ENCODE measurements around the gene PPP1R15A. TPM values are rescaled to one million over a fixed set of nuclear protein-coding genes. Genes with fewer than 3 reads are reported as not detected.
A peak's percentile ranks its signal among the peaks of the same experiment; 100 is the strongest.

Gene PPP1R15A
- total RNA-seq (2022) (83.3 and 94.7 TPM in 2 replicates), Bru-seq, nascent RNA (percentile 98 among the genes with signal in this experiment), BruChase-seq, experiment 1, labeled RNA remaining after a 2-hour chase (percentile 97 among the genes with signal in this experiment), BruChase-seq, experiment 2, labeled RNA remaining after a 6-hour chase (percentile 94 among the genes with signal in this experiment)
- long read RNA-seq, transcript PPP1R15A-201 (3 exons, 2,378 nt): major isoform, 461 of 509 reads
- long read RNA-seq, transcript PPP1R15A-202 (1 exons, 1,725 nt): minor isoform, 6 of 509 reads
- long read RNA-seq, partial matches to known transcripts: 28 of 509 reads
- long read RNA-seq, other reads (novel, unspliced or antisense): 14 of 509 reads

GRCh38 chr19:48872182-48872883 lies at the start of gene PPP1R15A:
Gene PPP1R15A (plus strand): TSS chr19:48872421. CDS start chr19:48873234, 813 bp downstream.
- no peak for TF ChIP-seq CTCF (IDR thresholded peaks at IDR 0.05; ENCODE audit: insufficient read depth in 1 of 2, low read depth in 1 of 2, low read length in 1 of 2, severe bottlenecking in 1 of 2, unreplicated experiment in 1 of 2)
- ChIA-PET CTCF (interaction anchor here (0.6 to 1.2 kb wide), 7 partner anchors 8 to 90 kb away, joined by 3 to 10 read pairs (median 5); no protein-coding TSS in a partner anchor), POLR2A (interaction anchor here (0.5 to 2.1 kb wide), 27 partner anchors 8 to 255 kb away, joined by 3 to 16 read pairs (median 4); partner anchors contain the start of genes BAX, BCAT2, CA11 and DHDH)
- Histone ChIP-seq H3K4me3 (ENCODE audit: low read depth, low read length) (peak within 1 kb of the TSS; percentile 99), H3K9me3 (no peaks in the 10 kb centered on the region), H3K4me1 (peaks cover 56% of the 10 kb centered on the region), H3K27me3 (replicated peaks; ENCODE audit: control insufficient read depth, insufficient read depth, low read length) (no peaks in the 10 kb centered on the region), H3K36me3 (ENCODE audit: control insufficient read depth, insufficient read depth, low read length) (peaks cover 20% of the 10 kb centered on the region)
- peaks cover 3% of the 10 kb centered on the region for H3K27me3 Mint-ChIP-seq (ENCODE audit: insufficient read depth, unreplicated experiment)
- peaks cover 56% of the 10 kb centered on the region for H3K36me3 Mint-ChIP-seq (ENCODE audit: insufficient read depth, unreplicated experiment)
- DNase-seq: peak; percentile 99
- H3K27ac Mint-ChIP-seq (ENCODE audit: unreplicated experiment): peak within 1 kb of the TSS; percentile 100
- BruUV-seq (replicated peaks): TSS peak; percentile 59
- intact Hi-C loops (cut with micrococcal nuclease; ENCODE audit: unreplicated experiment): loop anchor here (2.0 kb wide), 2 partner anchors 20 to 60 kb away; partner anchors contain the start of gene DHDH
- no peaks in the 10 kb centered on the region for H3K9me3 Mint-ChIP-seq (ENCODE audit: unreplicated experiment)
- H3K4me1 Mint-ChIP-seq (ENCODE audit: low read depth, unreplicated experiment): peaks cover 49% of the 10 kb centered on the region
- peak within 1 kb of the TSS; percentile 99 for H3K4me3 Mint-ChIP-seq (ENCODE audit: unreplicated experiment)

GRCh38 chr19:48822514-48822913 lies 49.7 kb upstream of the PPP1R15A start:
- no peaks in the 10 kb centered on the region for H3K27me3 ChIP-seq (replicated peaks; ENCODE audit: control insufficient read depth, insufficient read depth, low read length)
- TF ChIP-seq CTCF (IDR thresholded peaks at IDR 0.05; ENCODE audit: insufficient read depth in 1 of 2, low read depth in 1 of 2, low read length in 1 of 2, severe bottlenecking in 1 of 2, unreplicated experiment in 1 of 2): no peak
- no peaks in the 10 kb centered on the region; the same call in 1 of the 2 replicates for H3K36me3 ChIP-seq (ENCODE audit: control insufficient read depth, insufficient read depth, low read length)
- no peak overlapping the region for H3K4me3 ChIP-seq (ENCODE audit: low read depth, low read length)
- Mint-ChIP-seq H3K4me1 (ENCODE audit: low read depth, unreplicated experiment) (peaks cover 7% of the 10 kb centered on the region), H3K36me3 (ENCODE audit: insufficient read depth, unreplicated experiment) (no peaks in the 10 kb centered on the region), H3K27me3 (ENCODE audit: insufficient read depth, unreplicated experiment) (no peaks in the 10 kb centered on the region), H3K9me3 (ENCODE audit: unreplicated experiment) (no peaks in the 10 kb centered on the region), H3K27ac (ENCODE audit: unreplicated experiment) (no peak overlapping the region), H3K4me3 (ENCODE audit: unreplicated experiment) (no peak overlapping the region)
- no TSS peak for BruUV-seq (replicated peaks)
- no peaks in the 10 kb centered on the region for H3K9me3 ChIP-seq
- CTCF ChIA-PET: no interaction called here
- intact Hi-C loops (cut with micrococcal nuclease; ENCODE audit: unreplicated experiment): no loop called here
- POLR2A ChIA-PET: no interaction called here
- H3K4me1 ChIP-seq: no peaks in the 10 kb centered on the region
- no peak for DNase-seq

GRCh38 chr19:48826606-48827020 lies 45.6 kb upstream of the PPP1R15A start:
- ChIA-PET POLR2A (interaction anchor here (1.0 kb wide), 1 partner anchor 18 kb away, joined by 3 read pairs; no protein-coding TSS in a partner anchor), CTCF (interaction anchor here (1.8 kb wide), 2 partner anchors 16 to 31 kb away, joined by 8 to 9 read pairs; no protein-coding TSS in a partner anchor)
- Histone ChIP-seq H3K27me3 (replicated peaks; ENCODE audit: control insufficient read depth, insufficient read depth, low read length) (no peaks in the 10 kb centered on the region), H3K36me3 (ENCODE audit: control insufficient read depth, insufficient read depth, low read length) (no peaks in the 10 kb centered on the region; the same call in 1 of the 2 replicates), H3K4me1 (peaks cover 9% of the 10 kb centered on the region), H3K9me3 (no peaks in the 10 kb centered on the region), H3K4me3 (ENCODE audit: low read depth, low read length) (no peak overlapping the region)
- H3K4me1 Mint-ChIP-seq (ENCODE audit: low read depth, unreplicated experiment): peaks cover 9% of the 10 kb centered on the region
- H3K4me3 Mint-ChIP-seq (ENCODE audit: unreplicated experiment): no peak overlapping the region
- no peaks in the 10 kb centered on the region for H3K9me3 Mint-ChIP-seq (ENCODE audit: unreplicated experiment)
- H3K36me3 Mint-ChIP-seq (ENCODE audit: insufficient read depth, unreplicated experiment): peaks cover 6% of the 10 kb centered on the region
- H3K27ac Mint-ChIP-seq (ENCODE audit: unreplicated experiment): no peak overlapping the region
- BruUV-seq (replicated peaks): no TSS peak
- H3K27me3 Mint-ChIP-seq (ENCODE audit: insufficient read depth, unreplicated experiment): no peaks in the 10 kb centered on the region
- intact Hi-C loops (cut with micrococcal nuclease; ENCODE audit: unreplicated experiment): no loop called here
- TF ChIP-seq CTCF (IDR thresholded peaks at IDR 0.05; ENCODE audit: insufficient read depth in 1 of 2, low read depth in 1 of 2, low read length in 1 of 2, severe bottlenecking in 1 of 2, unreplicated experiment in 1 of 2): peak; percentile 15 to 25
- peak; percentile 55 to 58 for DNase-seq

Data from Caco-2 (cell line).